ENCODE measurements around the gene TMEM203.
A peak's percentile ranks its signal among the peaks of the same experiment; 100 is the strongest.

TMEM203 gene

GRCh38 chr9:137204731-137205125, 720 bp downstream of the TMEM203 start:
- DNase-seq (ENCODE audit: low spot score): no peak
- H3K27ac ChIP-seq: peak overlapping the region in 1 of 2 donors; percentile 85
- H3K4me3 ChIP-seq: peak overlapping the region; percentile 95
- TF ChIP-seq CTCF (IDR thresholded peaks at IDR 0.05): no peak

DNA sequence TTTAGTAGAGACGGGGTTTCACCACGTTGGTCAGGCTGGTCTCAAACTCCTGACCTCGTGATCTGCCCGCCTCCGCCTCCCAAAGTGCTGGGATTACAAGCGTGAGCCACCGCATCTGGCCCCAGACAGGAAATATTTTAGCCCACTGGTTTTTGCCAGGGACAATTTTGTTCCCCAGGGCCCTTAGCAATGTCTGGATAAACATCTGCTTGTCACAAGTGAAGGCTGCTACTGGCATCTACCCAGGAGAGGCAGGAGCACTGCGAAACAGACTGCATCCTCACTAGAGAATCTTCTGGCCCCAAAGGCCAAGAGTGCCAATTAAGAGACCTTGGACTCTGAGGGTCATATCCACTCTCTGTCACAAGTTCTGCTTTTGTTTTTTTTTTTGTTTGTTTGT, 2.5 kb downstream of the TMEM203 start:
- TF ChIP-seq CTCF (IDR thresholded peaks at IDR 0.05): no peak
- H3K27ac ChIP-seq: no peak overlapping the region
- DNase-seq (ENCODE audit: low spot score): no peak
- H3K4me3 ChIP-seq: no peak overlapping the region

- no peak for DNase-seq (ENCODE audit: low spot score)
- H3K4me3 ChIP-seq: peak overlapping the region; percentile 83
- no peak for TF ChIP-seq CTCF (IDR thresholded peaks at IDR 0.05)
- peak overlapping the region; percentile 73 to 84 for H3K27ac ChIP-seq
Observed at GRCh38 chr9:137201205-137201868, 4.1 kb downstream of the TMEM203 start.

- peak; percentile 100 for DNase-seq (ENCODE audit: low spot score)
- H3K27ac ChIP-seq: peak within 1 kb of the TSS; percentile 73 to 86
- peak within 1 kb of the TSS; percentile 83 for H3K4me3 ChIP-seq
- no peak for TF ChIP-seq CTCF (IDR thresholded peaks at IDR 0.05)
Observed at GRCh38 chr9:137200311-137201204, 4.9 kb downstream of the TMEM203 start, which contains the start of gene TPRN. TSS of gene TPRN (minus strand) at chr9:137200741. CDS start at chr9:137200711, 30 bp downstream.

GRCh38 chr9:137199411-137200121, 5.9 kb downstream of the TMEM203 start:
- TF ChIP-seq CTCF (IDR thresholded peaks at IDR 0.05): no peak
- peak overlapping the region in 1 of 2 donors; percentile 86 for H3K27ac ChIP-seq
- DNase-seq (ENCODE audit: low spot score): no peak
- H3K4me3 ChIP-seq: peak overlapping the region; percentile 83

- Histone ChIP-seq H3K27ac (no peak overlapping the region), H3K4me3 (peak overlapping the region; percentile 83)
- no peak for TF ChIP-seq CTCF (IDR thresholded peaks at IDR 0.05)
- DNase-seq (ENCODE audit: low spot score): no peak
Observed at GRCh38 chr9:137198902-137199283, 6.6 kb downstream of the TMEM203 start.

Measured in coronary artery (tissue), 2 donors.